PFSK-1 (cell line): Measurements from ENCODE around the gene MDFIC. TPM values are rescaled to one million over a fixed set of nuclear protein-coding genes. Genes with fewer than 3 reads are reported as not detected.
A peak's percentile ranks its signal among the peaks of the same experiment; 100 is the strongest.

Source experiments
- FOXP2 ChIP-seq: optimal IDR thresholded peaks from 2 replicates; pipeline ENCODE3; 2011; ENCODE audit warnings: borderline replicate concordance, control low read depth, inconsistent platforms; ENCODE audit not compliant: insufficient read depth; ENCODE audit errors: extremely low read length, extremely low read depth
- POLR2AphosphoS5 ChIP-seq: IDR thresholded peaks from 2 replicates; pipeline ENCODE4 v1.6.1; 2012; ENCODE audit warnings: low read depth, mild to moderate bottlenecking, control low read depth, low read length, moderate library complexity
- SIN3A ChIP-seq: IDR thresholded peaks from 2 replicates; pipeline ENCODE4 v1.6.1; 2012; ENCODE audit warnings: mild to moderate bottlenecking, low read length, moderate library complexity, borderline replicate concordance; ENCODE audit not compliant: insufficient read depth
- TAF1 ChIP-seq: IDR thresholded peaks from 2 replicates; pipeline ENCODE4 v1.6.1; 2012; ENCODE audit warnings: low read length, control low read depth, borderline replicate concordance; ENCODE audit not compliant: insufficient read depth
- polyA plus RNA-seq: library from polyadenylated mRNA; unstranded; fragments of >200 nt; gene quantifications from one replicate; pipeline ENCODE4 v1.2.1, GENCODE V29; 2012; ENCODE audit warnings: low read depth, missing spikeins; ENCODE audit not compliant: insufficient read length
- TF ChIP-seq, protein P1 (sequence below), 2 experiments: IDR thresholded peaks; 2 replicates each; pipeline versions ENCODE4 v1.6.1 to v1.8.0; 2011 to 2012; ENCODE audit warnings: low read depth in 2 of 2, low read length in 2 of 2, control low read depth in 1 of 2, inconsistent platforms in 1 of 2, mild to moderate bottlenecking in 1 of 2, moderate library complexity in 1 of 2; ENCODE audit not compliant: insufficient read depth in 1 of 2

MDFIC gene, protein sequence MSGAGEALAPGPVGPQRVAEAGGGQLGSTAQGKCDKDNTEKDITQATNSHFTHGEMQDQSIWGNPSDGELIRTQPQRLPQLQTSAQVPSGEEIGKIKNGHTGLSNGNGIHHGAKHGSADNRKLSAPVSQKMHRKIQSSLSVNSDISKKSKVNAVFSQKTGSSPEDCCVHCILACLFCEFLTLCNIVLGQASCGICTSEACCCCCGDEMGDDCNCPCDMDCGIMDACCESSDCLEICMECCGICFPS
- 53.4 TPM for polyA plus RNA-seq

DNA sequence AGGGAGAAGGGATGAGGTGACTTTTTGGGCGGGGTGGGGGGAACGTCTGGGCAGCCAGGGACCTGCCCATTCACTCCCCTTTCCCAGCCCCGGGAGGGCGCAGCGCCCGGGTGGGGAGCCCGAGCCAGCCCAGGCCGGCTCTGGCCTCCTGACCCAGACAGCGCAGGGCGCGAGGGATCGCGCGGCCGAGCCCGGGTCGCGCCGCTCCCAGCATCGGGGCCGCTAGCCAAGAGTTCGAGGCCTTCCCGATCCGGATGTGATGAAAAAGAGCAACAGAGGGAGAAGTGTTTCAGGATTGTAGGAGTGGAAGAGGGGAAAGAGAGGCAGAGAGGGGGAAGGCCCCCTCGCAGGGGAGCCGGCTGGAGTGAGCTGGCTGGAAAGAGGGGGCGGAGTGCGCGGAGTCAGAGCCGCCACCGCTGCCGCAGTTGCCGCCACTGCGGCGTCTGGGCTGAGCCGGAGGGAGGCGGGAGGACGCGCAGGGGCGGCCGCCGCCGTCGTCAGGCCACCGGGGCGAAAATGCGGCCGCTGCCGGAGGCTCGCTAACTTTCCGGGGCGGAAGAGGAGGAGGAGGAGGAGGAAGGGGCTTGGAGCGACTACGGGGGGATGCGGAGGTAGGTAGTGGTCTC is at the start of gene MDFIC:
TSS of gene MDFIC (plus strand) at position 69 of the 626 bp plus-strand sequence. CDS start 940 bp downstream, outside the sequence.
- TF ChIP-seq POLR2AphosphoS5 (peak; percentile 19; the same call in 1 of the 2 replicates), TAF1 (peak; percentile 15; the same call in 1 of the 2 replicates), FOXP2 (peak; percentile 62), SIN3A (no peak)
- TF ChIP-seq, protein P1, sequence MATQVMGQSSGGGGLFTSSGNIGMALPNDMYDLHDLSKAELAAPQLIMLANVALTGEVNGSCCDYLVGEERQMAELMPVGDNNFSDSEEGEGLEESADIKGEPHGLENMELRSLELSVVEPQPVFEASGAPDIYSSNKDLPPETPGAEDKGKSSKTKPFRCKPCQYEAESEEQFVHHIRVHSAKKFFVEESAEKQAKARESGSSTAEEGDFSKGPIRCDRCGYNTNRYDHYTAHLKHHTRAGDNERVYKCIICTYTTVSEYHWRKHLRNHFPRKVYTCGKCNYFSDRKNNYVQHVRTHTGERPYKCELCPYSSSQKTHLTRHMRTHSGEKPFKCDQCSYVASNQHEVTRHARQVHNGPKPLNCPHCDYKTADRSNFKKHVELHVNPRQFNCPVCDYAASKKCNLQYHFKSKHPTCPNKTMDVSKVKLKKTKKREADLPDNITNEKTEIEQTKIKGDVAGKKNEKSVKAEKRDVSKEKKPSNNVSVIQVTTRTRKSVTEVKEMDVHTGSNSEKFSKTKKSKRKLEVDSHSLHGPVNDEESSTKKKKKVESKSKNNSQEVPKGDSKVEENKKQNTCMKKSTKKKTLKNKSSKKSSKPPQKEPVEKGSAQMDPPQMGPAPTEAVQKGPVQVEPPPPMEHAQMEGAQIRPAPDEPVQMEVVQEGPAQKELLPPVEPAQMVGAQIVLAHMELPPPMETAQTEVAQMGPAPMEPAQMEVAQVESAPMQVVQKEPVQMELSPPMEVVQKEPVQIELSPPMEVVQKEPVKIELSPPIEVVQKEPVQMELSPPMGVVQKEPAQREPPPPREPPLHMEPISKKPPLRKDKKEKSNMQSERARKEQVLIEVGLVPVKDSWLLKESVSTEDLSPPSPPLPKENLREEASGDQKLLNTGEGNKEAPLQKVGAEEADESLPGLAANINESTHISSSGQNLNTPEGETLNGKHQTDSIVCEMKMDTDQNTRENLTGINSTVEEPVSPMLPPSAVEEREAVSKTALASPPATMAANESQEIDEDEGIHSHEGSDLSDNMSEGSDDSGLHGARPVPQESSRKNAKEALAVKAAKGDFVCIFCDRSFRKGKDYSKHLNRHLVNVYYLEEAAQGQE (IDR thresholded peaks at IDR 0.05; ENCODE audit: insufficient read depth in 1 of 2, low read depth in 2 of 2, low read length in 2 of 2) = 0 out of 4 replicates have a peak, but pooled peaks of 1 of the 2 experiments have one; percentile 12

DNA sequence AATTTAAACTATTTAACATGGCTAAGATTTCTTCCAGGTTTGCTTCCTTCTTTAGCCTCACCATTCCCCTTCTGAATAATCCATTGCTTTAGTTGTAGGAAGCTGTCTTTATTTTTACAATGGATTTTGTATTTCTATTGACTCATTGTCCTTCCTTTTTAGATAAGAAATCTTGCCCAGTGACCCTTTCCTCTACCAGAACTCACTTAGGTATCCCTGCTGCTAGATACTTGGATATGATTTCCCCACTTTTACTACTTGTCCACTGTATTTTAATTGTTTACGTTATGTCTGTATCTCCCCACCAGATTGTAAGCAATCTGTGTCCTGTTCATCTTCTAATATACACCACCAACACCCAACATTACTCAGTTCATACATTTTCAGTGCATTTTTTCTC is 47.7 kb upstream of the MDFIC start:
- TF ChIP-seq SIN3A = no peak
- no peak for TF ChIP-seq POLR2AphosphoS5
- TF ChIP-seq, protein P1 (IDR thresholded peaks at IDR 0.05; ENCODE audit: insufficient read depth in 1 of 2, low read depth in 2 of 2, low read length in 2 of 2) = no peak
- TF ChIP-seq FOXP2 = no peak
- no peak for TF ChIP-seq TAF1

DNA sequence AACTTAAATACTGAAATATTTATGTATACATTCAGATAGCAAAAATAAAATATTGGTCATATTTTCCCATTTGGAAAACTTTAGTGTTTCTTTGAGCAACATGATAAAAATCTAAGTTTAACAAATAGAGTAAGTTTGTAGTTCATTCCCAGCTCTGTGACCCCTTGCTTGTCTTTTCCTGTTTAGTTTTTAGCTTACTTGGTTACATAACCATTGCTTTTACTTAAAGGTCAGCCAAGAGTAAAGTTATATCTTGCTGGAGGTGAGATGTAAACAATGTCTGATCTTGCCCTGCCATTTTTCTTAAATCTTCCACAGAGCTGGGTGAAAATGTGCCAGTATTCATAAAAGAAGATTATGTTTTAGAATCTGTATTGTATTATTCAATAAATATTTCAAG is 46.7 kb upstream of the MDFIC start:
- TF ChIP-seq, protein P1 (IDR thresholded peaks at IDR 0.05; ENCODE audit: insufficient read depth in 1 of 2, low read depth in 2 of 2, low read length in 2 of 2) = no peak
- TF ChIP-seq FOXP2 = no peak
- no peak for TF ChIP-seq SIN3A
- no peak for TF ChIP-seq POLR2AphosphoS5
- no peak for TF ChIP-seq TAF1

DNA sequence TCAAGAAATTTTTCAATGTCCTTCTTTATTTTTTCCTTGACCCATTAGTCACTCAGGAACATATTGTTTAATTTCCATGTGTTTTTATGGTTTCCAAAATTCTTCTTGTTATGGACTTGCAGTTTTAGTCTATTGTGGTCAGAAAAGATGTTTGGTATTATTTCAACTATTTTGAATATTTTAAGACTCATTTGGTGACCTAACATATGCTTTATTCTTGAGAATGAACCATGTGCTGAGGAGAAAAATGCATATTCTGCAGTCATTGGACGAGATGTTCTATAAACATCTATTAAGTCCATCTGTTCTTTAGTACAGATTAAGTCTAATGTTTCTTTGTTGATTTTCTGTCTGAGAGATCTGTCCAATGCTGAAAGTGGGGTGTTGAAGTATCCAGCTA is 42.3 kb upstream of the MDFIC start:
- TF ChIP-seq, protein P1 (IDR thresholded peaks at IDR 0.05; ENCODE audit: insufficient read depth in 1 of 2, low read depth in 2 of 2, low read length in 2 of 2) = no peak
- TF ChIP-seq TAF1 (no peak), FOXP2 (no peak), SIN3A (no peak), POLR2AphosphoS5 (no peak)
